A204.1 (cell line): ENCODE data around the gene TMPRSS11D.

Experiments used
- FAIRE-seq: peaks from 2 replicates; lab custom pipeline; 2012; peaks lifted over from hg19 to GRCh38; lab: Jason Lieb, UNC

Gene TMPRSS11D

GRCh38 chr4:67885762-67886161 lies 2.0 kb upstream of the TMPRSS11D start:
- no peak for FAIRE-seq

- FAIRE-seq: no peak
Measured at GRCh38 chr4:67884701-67885100, 899 bp upstream of the TMPRSS11D start.

GRCh38 chr4:67883458-67883857 lies 344 bp downstream of the TMPRSS11D start:
- FAIRE-seq: no peak

- no peak for FAIRE-seq
Measured at GRCh38 chr4:67880866-67881610, 2.8 kb downstream of the TMPRSS11D start.

- FAIRE-seq: no peak
Measured at GRCh38 chr4:67879486-67879885, 4.3 kb downstream of the TMPRSS11D start.

- FAIRE-seq: no peak
Measured at GRCh38 chr4:67877086-67877485, 6.7 kb downstream of the TMPRSS11D start.

- no peak for FAIRE-seq
Measured at GRCh38 chr4:67874986-67875385, 8.8 kb downstream of the TMPRSS11D start.

- no peak for FAIRE-seq
Measured at GRCh38 chr4:67873116-67873515, 10.7 kb downstream of the TMPRSS11D start.

GRCh38 chr4:67871867-67872266 lies 11.9 kb downstream of the TMPRSS11D start:
- peak; percentile 82 for FAIRE-seq

GRCh38 chr4:67869580-67870190 lies 14.1 kb downstream of the TMPRSS11D start:
- no peak for FAIRE-seq

GRCh38 chr4:67861513-67861912 lies 22.3 kb downstream of the TMPRSS11D start:
- FAIRE-seq: no peak

- FAIRE-seq: no peak
Measured at GRCh38 chr4:67853336-67853735, 30.5 kb downstream of the TMPRSS11D start.

- no peak for FAIRE-seq
Measured at GRCh38 chr4:67820903-67821302, 62.9 kb downstream of the TMPRSS11D start.

GRCh38 chr4:67810011-67810410 lies 73.8 kb downstream of the TMPRSS11D start:
- no peak for FAIRE-seq

- no peak for FAIRE-seq
Measured at GRCh38 chr4:67809502-67809901, 74.3 kb downstream of the TMPRSS11D start.

GRCh38 chr4:67796810-67797209 lies 87.0 kb downstream of the TMPRSS11D start:
- FAIRE-seq: no peak

GRCh38 chr4:67790721-67791120 lies 93.1 kb downstream of the TMPRSS11D start:
- FAIRE-seq: no peak

GRCh38 chr4:67787311-67787710 lies 96.5 kb downstream of the TMPRSS11D start:
- no peak for FAIRE-seq

- no peak for FAIRE-seq
Measured at GRCh38 chr4:67785528-67785927, 98.3 kb downstream of the TMPRSS11D start.

- FAIRE-seq: no peak
Measured at GRCh38 chr4:67779631-67780030, 104.2 kb downstream of the TMPRSS11D start.

- no peak for FAIRE-seq
Measured at GRCh38 chr4:67776746-67777145, 107.1 kb downstream of the TMPRSS11D start.
